Esophagus muscularis mucosa (tissue), 4 donors: ENCODE measurements around the gene RPUSD1.

Experiments
- CTCF ChIP-seq, 3 experiments: fragments of 200-600 bp in 2 of 3; fragments of 450-650 bp in 1 of 3; sonication (generic) in 2 of 3; IDR thresholded peaks; one replicate each; pipeline ENCODE4 v1.5.1; 2017 to 2019; ENCODE audit warnings: antibody characterized with exemption in 3 of 3, mild to moderate bottlenecking in 2 of 3, moderate library complexity in 1 of 3
- EP300 ChIP-seq: sonication (generic); formaldehyde crosslinking; IDR thresholded peaks from one replicate; pipeline ENCODE4 v1.6.1; 2017; ENCODE audit warnings: antibody characterized with exemption
- POLR2A ChIP-seq: fragments of 450-650 bp; IDR thresholded peaks from one replicate; pipeline ENCODE4 v1.6.1; 2017; ENCODE audit warnings: antibody characterized with exemption, moderate library complexity, mild to moderate bottlenecking, low read depth

- TF ChIP-seq CTCF (IDR thresholded peaks at IDR 0.05) (no peak), POLR2A (no peak), EP300 (no peak)
These were observed 40.0 kb downstream of the RPUSD1 start for GRCh38 chr16:747978-748746.
